Mucosa of descending colon (tissue), 3 donors: ENCODE measurements around the gene CHURC1. TPM values are rescaled to one million over a fixed set of nuclear protein-coding genes. Genes with fewer than 3 reads are reported as not detected.

Experiments used
- ATAC-seq: fragments of 200-7000 bp; cut with Tn5 transposase; one replicate; pipeline ENCODE4 v1.9.1; 2020; ENCODE audit warnings: mild to moderate bottlenecking, moderate library complexity
- DNase-seq, 3 donors: peaks; one replicate each; pipeline ENCODE4 v3.0.0-alpha.2; 2020
- H3K36me3 ChIP-seq: fragments of 200-600 bp; one replicate; pipeline ENCODE4 v1.8.0; 2021; ENCODE audit warnings: low read depth, mild to moderate bottlenecking
- H3K4me1 ChIP-seq: fragments of 200-600 bp; one replicate; pipeline ENCODE4 v1.8.0; 2021; ENCODE audit warnings: low read depth, mild to moderate bottlenecking
- H3K4me3 ChIP-seq: fragments of 200-600 bp; one replicate; pipeline ENCODE4 v1.8.0; 2021; ENCODE audit warnings: mild to moderate bottlenecking
- H3K9me3 ChIP-seq: fragments of 200-600 bp; one replicate; pipeline ENCODE4 v1.8.0; 2021; ENCODE audit warnings: mild to moderate bottlenecking
- intact Hi-C, 2 donors: fragments of 100-400 bp; cut with DNase I in 1 of 2; cut with micrococcal nuclease in 1 of 2; formaldehyde crosslinking; loops; one replicate each; pipeline versions ENCODE4 v1.11.0 to v1.11.1; 2022; cut with DNase I, micrococcal nuclease
- total RNA-seq, 3 donors: library from RNA; stranded (reverse); fragmentation: NEBNext Ultra II Directional in 2 of 3; extraction: Animal tissue kit (Norgen Biotek cat#: 25700) in 2 of 3; gene quantifications; one replicate each; pipeline versions ENCODE4 v1.2.1 to v1.2.4, GENCODE V29; 2021 to 2023
- TF ChIP-seq, protein P1 (sequence below): fragments of 200-600 bp; IDR thresholded peaks from one replicate; pipeline ENCODE4 v1.8.0; 2022; ENCODE audit warnings: antibody characterized with exemption, mild to moderate bottlenecking
- donor health status: DM: no; HTN: no; CAD: no; lungs with moderate emphysema.
- donor health status: DM: no; HTN: no; CAD: no.
- donor health status: DM: no; HTN: yes; CAD: no.

Gene CHURC1
- total RNA-seq, 3 donors from 2014 or later, result 52.4 to 66.5 (median 65.4) TPM

DNA sequence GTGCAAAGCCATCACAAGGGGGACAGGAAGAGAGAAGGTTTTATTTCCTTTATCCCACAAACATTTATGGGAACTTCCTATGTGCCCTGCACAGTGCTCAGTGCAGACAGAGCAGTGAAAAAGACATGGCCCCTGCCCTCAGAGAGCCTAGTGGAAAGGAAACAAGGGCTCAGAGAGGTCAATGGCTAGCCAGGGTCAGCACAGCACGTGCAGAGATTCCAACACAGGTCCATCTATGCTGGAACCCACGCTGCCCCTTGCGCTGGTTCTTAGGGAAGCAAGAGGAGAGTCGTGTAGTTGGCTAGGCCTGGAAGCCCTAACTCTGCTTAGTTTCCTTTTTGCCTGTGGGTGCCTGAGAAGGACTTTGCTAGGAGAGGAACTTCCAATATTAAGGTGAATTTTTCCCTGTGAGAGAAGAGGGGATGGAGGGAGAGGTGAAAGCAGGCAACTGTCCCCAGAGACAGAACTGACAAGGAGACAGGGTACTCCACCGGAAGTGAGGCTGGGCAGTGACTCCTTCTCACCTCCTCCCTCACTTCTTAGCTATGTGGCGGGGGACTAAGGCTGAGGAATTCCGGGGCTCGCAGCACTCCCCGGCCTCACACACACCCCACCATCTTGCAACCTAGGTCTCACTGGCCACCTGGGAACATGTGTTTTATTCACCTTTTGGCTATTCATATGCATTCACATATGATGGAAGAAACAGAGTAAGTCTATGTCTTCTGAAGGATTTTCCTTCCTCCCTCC, 40.4 kb downstream of the CHURC1 start:
- Histone ChIP-seq H3K4me3 (no peak overlapping the region), H3K9me3 (no peaks in the 10 kb centered on the region), H3K36me3 (no peaks in the 10 kb centered on the region), H3K4me1 (no peaks in the 10 kb centered on the region)
- DNase-seq (no peak), ATAC-seq (no peak)
- TF ChIP-seq, protein P1, sequence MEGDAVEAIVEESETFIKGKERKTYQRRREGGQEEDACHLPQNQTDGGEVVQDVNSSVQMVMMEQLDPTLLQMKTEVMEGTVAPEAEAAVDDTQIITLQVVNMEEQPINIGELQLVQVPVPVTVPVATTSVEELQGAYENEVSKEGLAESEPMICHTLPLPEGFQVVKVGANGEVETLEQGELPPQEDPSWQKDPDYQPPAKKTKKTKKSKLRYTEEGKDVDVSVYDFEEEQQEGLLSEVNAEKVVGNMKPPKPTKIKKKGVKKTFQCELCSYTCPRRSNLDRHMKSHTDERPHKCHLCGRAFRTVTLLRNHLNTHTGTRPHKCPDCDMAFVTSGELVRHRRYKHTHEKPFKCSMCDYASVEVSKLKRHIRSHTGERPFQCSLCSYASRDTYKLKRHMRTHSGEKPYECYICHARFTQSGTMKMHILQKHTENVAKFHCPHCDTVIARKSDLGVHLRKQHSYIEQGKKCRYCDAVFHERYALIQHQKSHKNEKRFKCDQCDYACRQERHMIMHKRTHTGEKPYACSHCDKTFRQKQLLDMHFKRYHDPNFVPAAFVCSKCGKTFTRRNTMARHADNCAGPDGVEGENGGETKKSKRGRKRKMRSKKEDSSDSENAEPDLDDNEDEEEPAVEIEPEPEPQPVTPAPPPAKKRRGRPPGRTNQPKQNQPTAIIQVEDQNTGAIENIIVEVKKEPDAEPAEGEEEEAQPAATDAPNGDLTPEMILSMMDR, result no peak
- intact Hi-C loops, result no loop called here

- TF ChIP-seq, protein P1, result no peak
- DNase-seq, result no peak
- Histone ChIP-seq H3K4me1 (no peaks in the 10 kb centered on the region), H3K36me3 (no peaks in the 10 kb centered on the region), H3K9me3 (no peaks in the 10 kb centered on the region), H3K4me3 (no peak overlapping the region)
- ATAC-seq, result no peak
- intact Hi-C loops, result no loop called here
These were observed 41.0 kb downstream of the CHURC1 start for GRCh38 chr14:64955297-64955696.

DNA sequence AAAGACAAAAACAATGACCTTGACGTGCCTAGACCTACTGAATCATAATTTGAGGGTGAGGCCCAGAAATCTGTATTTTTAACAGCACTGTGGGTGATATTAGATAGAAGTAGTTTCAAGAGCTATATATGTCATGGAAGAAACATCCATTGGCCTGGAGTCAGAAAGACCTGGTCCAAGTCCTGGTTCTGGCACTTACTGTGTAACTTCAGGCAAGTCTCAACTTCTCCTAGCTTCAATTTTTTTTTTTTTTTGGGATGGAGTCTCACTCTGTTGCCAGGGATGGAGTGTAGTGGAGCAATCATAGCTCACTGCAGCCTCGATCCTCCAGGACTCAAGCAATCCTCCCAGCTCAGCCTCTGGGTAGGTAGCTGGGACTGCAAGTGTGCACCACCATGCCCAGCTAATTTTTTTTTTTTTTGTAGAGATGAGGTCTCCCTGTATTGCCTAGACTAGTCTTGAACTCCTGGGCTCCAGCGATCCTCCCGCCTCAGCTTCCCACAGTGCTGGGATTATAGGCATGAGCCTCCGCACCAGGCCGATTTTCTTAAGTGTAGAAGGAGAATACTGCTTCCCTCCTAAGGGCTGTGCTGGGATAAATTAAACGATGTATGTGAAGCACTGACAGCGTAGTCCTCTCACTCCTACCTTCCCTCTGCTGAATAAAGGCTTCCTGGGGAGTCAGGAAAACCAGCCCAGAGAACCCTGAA, 42.6 kb downstream of the CHURC1 start:
- TF ChIP-seq, protein P1, result no peak
- no peaks in the 10 kb centered on the region for H3K4me1 ChIP-seq
- no peak overlapping the region for H3K4me3 ChIP-seq
- intact Hi-C loops, result no loop called here
- H3K9me3 ChIP-seq, result no peaks in the 10 kb centered on the region
- ATAC-seq, result no peak
- DNase-seq, result no peak
- H3K36me3 ChIP-seq, result no peaks in the 10 kb centered on the region

- H3K4me1 ChIP-seq, result no peaks in the 10 kb centered on the region
These were observed 43.9 kb downstream of the CHURC1 start for GRCh38 chr14:64958201-64958600.

DNA sequence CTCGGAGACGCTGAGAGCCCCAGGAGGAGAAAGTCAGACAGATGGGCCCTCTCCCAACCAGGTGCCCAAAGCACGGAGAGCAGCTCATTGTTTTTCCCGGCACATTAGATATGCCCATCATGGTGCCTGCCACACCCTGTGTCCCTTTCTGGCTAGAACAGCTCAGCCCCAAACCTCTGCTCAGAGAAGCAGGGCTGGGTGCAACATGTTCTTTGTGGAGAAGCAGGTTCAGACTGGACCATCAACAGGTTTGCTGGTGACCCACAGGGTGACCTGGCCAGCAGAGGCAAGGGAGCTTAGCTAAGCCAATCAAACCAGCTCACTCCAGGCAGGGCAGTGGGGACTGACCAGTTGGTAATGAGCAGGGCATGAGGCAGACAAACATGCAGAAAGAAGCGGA, 44.5 kb downstream of the CHURC1 start:
- ATAC-seq (no peak), DNase-seq (no peak)
- no peak overlapping the region for H3K4me3 ChIP-seq
- intact Hi-C loops, result no loop called here
- TF ChIP-seq, protein P1, result no peak
- no peaks in the 10 kb centered on the region for H3K9me3 ChIP-seq
- H3K4me1 ChIP-seq, result no peaks in the 10 kb centered on the region
- no peaks in the 10 kb centered on the region for H3K36me3 ChIP-seq

More at GRCh38 chr14:64958201-64958600, 43.9 kb downstream of the CHURC1 start:
- no peak overlapping the region for H3K4me3 ChIP-seq
- DNase-seq (no peak), ATAC-seq (no peak)
- TF ChIP-seq, protein P1, result no peak
- H3K9me3 ChIP-seq, result no peaks in the 10 kb centered on the region
- intact Hi-C loops, result no loop called here
- H3K36me3 ChIP-seq, result no peaks in the 10 kb centered on the region
